Measurements from ENCODE around the gene PREB. TPM values are rescaled to one million over a fixed set of nuclear protein-coding genes. Genes with fewer than 3 reads are reported as not detected.

The PREB gene
- total RNA-seq, 4 donors from 2014 or later: 117 to 197 (median 154) TPM

- Histone ChIP-seq H3K36me3 (no peaks in the 10 kb centered on the region), H3K27ac (peak overlapping the region; percentile 69 to 78 (median 71)), H3K27me3 (no peaks in the 10 kb centered on the region), H3K4me1 (peaks cover 5 to 8% of the 10 kb centered on the region in 2 donors), H3K9me3 (no peaks in the 10 kb centered on the region), H3K4me3 (peak overlapping the region; percentile 41 to 59 (median 54))
- TF ChIP-seq CTCF (IDR thresholded peaks at IDR 0.05 in 4 of 5, conservative IDR thresholded peaks at IDR 0.05 in 1 of 5) (no peak), POLR2A (IDR thresholded peaks at IDR 0.05) (no peak)
- intact Hi-C loops (cut with DNase I; ENCODE audit: low total_unique reads): no loop called here
- DNase-seq (peak; percentile 50 to 72), ATAC-seq (peak; percentile 86 to 93)
- in situ Hi-C loops (cut with MboI; ENCODE audit: low sequenced_read_pairs in 4 of 4): loop anchor here in 2 of 4 donors (5.0 to 10.0 kb wide), 2 partner anchors 96 to 189 kb away; partner anchors contain the start of gene TRIM54 (in 2 of the 2)
Observed at GRCh38 chr2:27095745-27096651, 38.4 kb downstream of the PREB start.

GRCh38 chr2:27095427-27095744 lies 39.0 kb downstream of the PREB start:
- Histone ChIP-seq H3K9me3 (no peaks in the 10 kb centered on the region), H3K4me3 (no peak overlapping the region), H3K27me3 (no peaks in the 10 kb centered on the region), H3K27ac (peak overlapping the region in 2 of 4 donors; percentile 73 to 78), H3K36me3 (no peaks in the 10 kb centered on the region), H3K4me1 (peaks cover 5 to 8% of the 10 kb centered on the region in 2 donors)
- ATAC-seq (no peak), DNase-seq (no peak)
- intact Hi-C loops (cut with DNase I; ENCODE audit: low total_unique reads) (no loop called here), in situ Hi-C loops (cut with MboI; ENCODE audit: low sequenced_read_pairs in 4 of 4) (loop anchor here in 2 of 4 donors (5.0 to 10.0 kb wide), 2 partner anchors 97 to 189 kb away; partner anchors contain the start of gene TRIM54 (in 2 of the 2))
- no peak for TF ChIP-seq CTCF (IDR thresholded peaks at IDR 0.05 in 4 of 5, conservative IDR thresholded peaks at IDR 0.05 in 1 of 5)
- no peak for TF ChIP-seq POLR2A (IDR thresholded peaks at IDR 0.05)

- in situ Hi-C loops (cut with MboI; ENCODE audit: low sequenced_read_pairs in 4 of 4): loop anchor here in 2 of 4 donors (10.0 kb wide), 1 partner anchor 190 kb away; the partner anchor contains the start of gene TRIM54 (in 2 of the 2)
- H3K4me3 ChIP-seq: no peak overlapping the region
- intact Hi-C loops (cut with DNase I; ENCODE audit: low total_unique reads): no loop called here
- no peaks in the 10 kb centered on the region for H3K9me3 ChIP-seq
- ATAC-seq (no peak), DNase-seq (no peak)
- H3K36me3 ChIP-seq: no peaks in the 10 kb centered on the region
- TF ChIP-seq CTCF (IDR thresholded peaks at IDR 0.05 in 4 of 5, conservative IDR thresholded peaks at IDR 0.05 in 1 of 5): no peak
- no peak for TF ChIP-seq POLR2A (IDR thresholded peaks at IDR 0.05)
- H3K27me3 ChIP-seq: no peaks in the 10 kb centered on the region
- peaks cover 5 to 8% of the 10 kb centered on the region in 2 donors for H3K4me1 ChIP-seq
- no peak overlapping the region for H3K27ac ChIP-seq
Observed at GRCh38 chr2:27094353-27094984, 40.0 kb downstream of the PREB start.

GRCh38 chr2:27093430-27094352 lies 40.7 kb downstream of the PREB start:
- no peak for TF ChIP-seq CTCF (IDR thresholded peaks at IDR 0.05 in 4 of 5, conservative IDR thresholded peaks at IDR 0.05 in 1 of 5)
- no peak for DNase-seq
- no peak for ATAC-seq
- intact Hi-C loops (cut with DNase I; ENCODE audit: low total_unique reads): no loop called here
- H3K4me3 ChIP-seq: no peak overlapping the region
- H3K9me3 ChIP-seq: no peaks in the 10 kb centered on the region
- H3K27ac ChIP-seq: no peak overlapping the region
- in situ Hi-C loops (cut with MboI; ENCODE audit: low sequenced_read_pairs in 4 of 4): loop anchor here in 2 of 4 donors (10.0 kb wide), 1 partner anchor 191 kb away; the partner anchor contains the start of gene TRIM54 (in 2 of the 2)
- no peaks in the 10 kb centered on the region for H3K36me3 ChIP-seq
- H3K4me1 ChIP-seq: peaks cover 5 to 8% of the 10 kb centered on the region in 2 donors
- no peaks in the 10 kb centered on the region for H3K27me3 ChIP-seq
